Neural crest cell (in vitro differentiated cells): ENCODE results near the gene CYGB. TPM values are rescaled to one million over a fixed set of nuclear protein-coding genes. Genes with fewer than 3 reads are reported as not detected.
"Not testable (repeated sequence)": the region's sequence is repeated elsewhere in the genome, so short reads cannot be mapped to it uniquely, and the experiment has no call there.

Experiments
- DNase-seq: peaks from one replicate; pipeline ENCODE4 v3.0.0; 2021; ENCODE audit warnings: low read depth, mixed read lengths, low spot score
- H3K27ac Mint-ChIP-seq: one replicate; pipeline ENCODE4 v1.8.0; 2021; ENCODE audit warnings: mild to moderate bottlenecking, mixed read lengths; ENCODE audit not compliant: unreplicated experiment
- H3K27me3 Mint-ChIP-seq: 2 replicates; pipeline ENCODE4 v1.8.0; 2021; ENCODE audit warnings: low read depth, mild to moderate bottlenecking, mixed read lengths
- H3K36me3 Mint-ChIP-seq: 2 replicates; pipeline ENCODE4 v1.8.0; 2021; ENCODE audit warnings: low read depth, mild to moderate bottlenecking, mixed read lengths
- H3K4me1 Mint-ChIP-seq: 2 replicates; pipeline ENCODE4 v1.8.0; 2021; ENCODE audit warnings: mixed read lengths
- H3K4me3 Mint-ChIP-seq: one replicate; pipeline ENCODE4 v1.8.0; 2021; ENCODE audit warnings: mild to moderate bottlenecking, mixed read lengths
- H3K9me3 Mint-ChIP-seq: 2 replicates; pipeline ENCODE4 v1.8.0; 2021; ENCODE audit warnings: mixed read lengths
- total RNA-seq: library from RNA; stranded (reverse); gene quantifications from 2 replicates; pipeline ENCODE4 v1.2.1, GENCODE V29; 2021
- TF ChIP-seq, protein P1 (sequence below): fragments of 200-600 bp; sonication (generic); conservative IDR thresholded peaks from 2 replicates; pipeline ENCODE4 v1.5.0; 2021; ENCODE audit warnings: antibody characterized with exemption, mild to moderate bottlenecking

The CYGB gene
- total RNA-seq, 1 donor from 2014 or later: 8.7 TPM

DNA sequence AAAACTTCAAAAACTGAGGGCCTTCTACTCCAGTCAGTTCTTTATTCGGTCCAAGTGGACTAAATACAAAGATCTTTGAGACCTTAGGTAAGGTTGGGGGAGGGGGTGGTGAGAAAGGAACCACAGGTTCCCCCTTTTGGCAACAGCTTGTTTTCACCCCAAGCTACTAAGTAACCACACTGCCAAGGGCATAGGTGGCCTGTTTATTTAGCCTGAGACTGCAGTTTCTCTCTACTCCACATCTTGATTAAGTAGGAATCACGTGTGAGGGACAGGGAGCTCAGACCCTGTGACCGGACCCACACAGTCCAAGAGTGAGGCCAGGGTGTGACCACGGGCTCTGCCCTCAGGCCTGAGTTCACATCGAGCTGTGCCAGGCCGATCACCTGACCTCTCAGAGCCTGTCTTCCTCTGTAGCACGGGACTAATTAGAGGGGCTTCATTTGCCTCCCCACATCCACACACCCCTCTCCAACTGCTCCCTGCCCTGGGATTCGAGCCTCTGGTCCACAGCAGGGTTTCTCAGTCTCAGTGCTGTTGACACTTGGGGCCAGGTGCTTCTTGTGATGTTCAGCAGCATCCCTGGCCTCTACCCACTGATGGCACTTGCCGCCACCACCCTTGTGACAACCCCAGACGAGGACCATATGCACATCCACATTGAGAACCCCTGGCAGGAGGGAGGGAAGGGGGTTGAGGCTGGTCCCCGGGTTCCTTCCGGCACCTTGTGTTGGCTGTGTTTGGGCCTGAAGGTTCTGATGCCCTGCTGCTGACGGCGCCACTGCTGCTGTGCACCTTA, 30.3 kb upstream of the CYGB start:
- peak overlapping the region; percentile 43 for H3K27ac Mint-ChIP-seq
- no peak for DNase-seq
- TF ChIP-seq, protein P1, sequence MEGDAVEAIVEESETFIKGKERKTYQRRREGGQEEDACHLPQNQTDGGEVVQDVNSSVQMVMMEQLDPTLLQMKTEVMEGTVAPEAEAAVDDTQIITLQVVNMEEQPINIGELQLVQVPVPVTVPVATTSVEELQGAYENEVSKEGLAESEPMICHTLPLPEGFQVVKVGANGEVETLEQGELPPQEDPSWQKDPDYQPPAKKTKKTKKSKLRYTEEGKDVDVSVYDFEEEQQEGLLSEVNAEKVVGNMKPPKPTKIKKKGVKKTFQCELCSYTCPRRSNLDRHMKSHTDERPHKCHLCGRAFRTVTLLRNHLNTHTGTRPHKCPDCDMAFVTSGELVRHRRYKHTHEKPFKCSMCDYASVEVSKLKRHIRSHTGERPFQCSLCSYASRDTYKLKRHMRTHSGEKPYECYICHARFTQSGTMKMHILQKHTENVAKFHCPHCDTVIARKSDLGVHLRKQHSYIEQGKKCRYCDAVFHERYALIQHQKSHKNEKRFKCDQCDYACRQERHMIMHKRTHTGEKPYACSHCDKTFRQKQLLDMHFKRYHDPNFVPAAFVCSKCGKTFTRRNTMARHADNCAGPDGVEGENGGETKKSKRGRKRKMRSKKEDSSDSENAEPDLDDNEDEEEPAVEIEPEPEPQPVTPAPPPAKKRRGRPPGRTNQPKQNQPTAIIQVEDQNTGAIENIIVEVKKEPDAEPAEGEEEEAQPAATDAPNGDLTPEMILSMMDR: no peak
- H3K4me3 Mint-ChIP-seq: peak overlapping the region; percentile 75
- H3K27me3 Mint-ChIP-seq: peaks cover 2% of the 10 kb centered on the region
- H3K36me3 Mint-ChIP-seq: peaks cover 15% of the 10 kb centered on the region
- H3K9me3 Mint-ChIP-seq: no peaks in the 10 kb centered on the region
- H3K4me1 Mint-ChIP-seq: peaks cover 36% of the 10 kb centered on the region

DNA sequence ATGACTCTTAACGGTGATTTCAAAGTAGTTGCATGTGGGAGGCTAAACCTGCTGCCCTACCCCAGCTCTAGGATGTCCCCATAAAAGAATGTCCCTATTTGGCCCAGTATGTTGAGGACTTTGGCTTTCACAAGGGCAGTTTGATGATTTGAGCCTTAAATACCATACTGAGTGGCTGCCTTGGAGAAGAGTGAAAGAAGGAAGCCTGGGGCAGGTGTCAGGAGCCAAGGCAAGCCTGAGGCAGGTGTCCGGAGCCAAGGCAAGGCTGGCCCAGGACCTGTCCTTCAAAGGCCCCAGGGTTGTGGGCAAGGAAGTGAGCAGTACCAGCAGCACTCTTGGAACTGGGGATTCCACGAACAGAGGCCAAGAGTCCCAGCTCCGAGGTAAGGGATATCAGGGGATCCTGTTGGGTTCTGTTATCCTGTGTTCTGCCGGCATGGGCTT, 29.5 kb upstream of the CYGB start:
- DNase-seq: no peak
- Mint-ChIP-seq H3K4me3 (peak overlapping the region; percentile 75), H3K27ac (no peak overlapping the region), H3K27me3 (peaks cover 2% of the 10 kb centered on the region), H3K36me3 (peaks cover 16% of the 10 kb centered on the region), H3K9me3 (no peaks in the 10 kb centered on the region), H3K4me1 (peaks cover 40% of the 10 kb centered on the region)
- TF ChIP-seq, protein P1: no peak

DNA sequence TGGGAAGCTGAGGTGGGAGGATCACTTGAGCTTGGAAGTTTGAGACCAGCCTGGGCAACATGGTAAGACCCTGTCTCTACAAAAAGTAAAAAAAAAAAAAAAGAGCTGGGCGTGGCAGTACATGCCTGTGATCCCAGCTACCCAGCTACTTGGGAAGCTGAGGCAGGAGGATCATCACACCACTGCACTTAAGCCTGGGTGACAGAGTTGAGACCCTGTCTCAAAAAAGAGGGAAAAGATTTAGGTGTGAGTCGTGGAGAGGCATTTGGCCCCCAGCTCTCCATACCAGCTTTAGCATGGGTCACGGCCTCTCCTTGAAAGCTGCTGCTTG, 29.1 kb upstream of the CYGB start:
- TF ChIP-seq, protein P1: no peak
- Mint-ChIP-seq H3K4me1 (peaks cover 44% of the 10 kb centered on the region), H3K4me3 (peak overlapping the region; percentile 75), H3K27ac (no peak overlapping the region), H3K9me3 (no peaks in the 10 kb centered on the region), H3K27me3 (peaks cover 2% of the 10 kb centered on the region), H3K36me3 (peaks cover 20% of the 10 kb centered on the region)
- DNase-seq: no peak

DNA sequence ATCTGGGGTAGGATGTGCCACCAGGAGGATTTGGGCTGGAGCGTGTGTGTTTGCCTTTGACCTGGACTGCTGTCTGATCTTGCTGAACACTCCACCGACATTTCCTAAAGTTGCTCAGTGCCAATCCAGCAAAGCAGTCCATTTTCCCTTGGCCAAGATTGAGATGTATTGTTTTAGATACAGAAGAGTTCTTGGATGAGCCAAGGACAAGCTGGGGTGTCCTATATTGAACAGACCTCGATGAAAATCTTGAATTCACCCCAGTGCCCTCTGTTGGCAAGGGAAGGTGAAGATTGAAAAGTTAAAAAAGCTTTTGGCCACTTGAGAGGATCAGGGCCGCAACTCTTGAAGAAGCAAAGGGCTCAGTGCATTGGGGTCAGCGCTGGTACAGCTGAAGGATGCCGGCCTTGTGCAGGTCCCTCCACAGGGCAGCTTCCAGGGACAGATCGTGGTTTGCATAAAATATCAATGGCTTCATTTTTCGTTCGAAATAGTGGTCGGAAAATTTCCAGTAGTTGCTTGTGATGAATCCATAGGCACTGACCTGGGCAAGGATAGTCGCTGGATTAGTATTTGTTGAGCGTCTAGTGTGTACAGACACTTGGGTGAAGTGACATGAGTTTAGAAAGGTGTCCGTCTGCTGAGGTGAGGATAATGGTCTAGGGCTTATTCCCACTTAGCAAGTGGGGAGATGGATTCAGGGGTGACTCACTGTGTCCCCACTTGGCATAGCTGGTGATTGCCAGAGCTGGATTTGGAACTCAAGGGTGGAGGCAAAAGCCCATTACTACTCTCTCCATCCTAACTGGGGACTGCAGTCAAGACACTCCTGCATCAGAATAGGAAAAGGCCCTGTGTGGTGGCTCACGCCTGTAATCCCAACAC, 28.5 kb upstream of the CYGB start:
- TF ChIP-seq, protein P1: no peak
- peaks cover 2% of the 10 kb centered on the region for H3K27me3 Mint-ChIP-seq
- H3K36me3 Mint-ChIP-seq: peaks cover 22% of the 10 kb centered on the region
- no peaks in the 10 kb centered on the region for H3K9me3 Mint-ChIP-seq
- no peak for DNase-seq
- H3K27ac Mint-ChIP-seq: no peak overlapping the region
- peak overlapping the region; percentile 24 for H3K4me3 Mint-ChIP-seq
- peaks cover 45% of the 10 kb centered on the region for H3K4me1 Mint-ChIP-seq

DNA sequence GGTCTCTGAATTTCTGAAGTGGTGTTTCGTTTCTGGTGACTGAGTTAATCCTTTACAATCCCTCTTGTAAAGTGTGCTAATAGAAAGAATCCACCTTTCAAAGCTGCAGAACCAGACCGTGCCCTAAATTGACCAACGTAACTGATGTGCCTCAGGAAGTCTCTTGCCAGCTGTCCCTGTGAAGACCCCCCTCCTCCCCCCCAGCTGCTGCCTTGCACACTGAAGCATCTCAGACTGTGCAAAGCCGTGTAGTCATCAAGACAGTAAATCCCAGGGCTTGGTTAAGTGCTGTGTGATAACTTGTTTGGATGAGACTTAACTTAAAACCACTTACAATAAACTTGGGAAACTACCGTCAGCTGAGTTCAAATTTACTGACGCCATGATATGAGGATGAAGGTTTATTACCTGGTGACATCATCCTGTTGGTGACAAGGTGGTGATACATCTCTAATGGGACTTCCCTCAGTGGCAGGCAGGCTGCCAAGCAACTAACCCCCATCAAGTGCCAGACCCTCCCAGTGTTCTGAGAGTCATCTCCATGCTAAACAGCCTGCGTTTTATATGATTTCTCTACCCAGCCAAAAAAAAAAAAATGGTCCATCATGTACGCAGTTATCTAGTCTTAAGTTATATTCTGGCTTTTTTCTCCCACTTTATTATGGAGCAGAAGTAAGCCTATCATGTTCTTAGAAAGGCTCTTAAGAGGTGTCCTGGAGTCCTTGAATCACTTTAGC, 27.6 kb upstream of the CYGB start:
- not testable (repeated sequence) for H3K27ac Mint-ChIP-seq, H3K9me3 Mint-ChIP-seq, H3K27me3 Mint-ChIP-seq, DNase-seq
- Mint-ChIP-seq H3K36me3 (peaks cover 22% of the 10 kb centered on the region), H3K4me1 (peaks cover 45% of the 10 kb centered on the region), H3K4me3 (peak overlapping the region; percentile 27)

DNA sequence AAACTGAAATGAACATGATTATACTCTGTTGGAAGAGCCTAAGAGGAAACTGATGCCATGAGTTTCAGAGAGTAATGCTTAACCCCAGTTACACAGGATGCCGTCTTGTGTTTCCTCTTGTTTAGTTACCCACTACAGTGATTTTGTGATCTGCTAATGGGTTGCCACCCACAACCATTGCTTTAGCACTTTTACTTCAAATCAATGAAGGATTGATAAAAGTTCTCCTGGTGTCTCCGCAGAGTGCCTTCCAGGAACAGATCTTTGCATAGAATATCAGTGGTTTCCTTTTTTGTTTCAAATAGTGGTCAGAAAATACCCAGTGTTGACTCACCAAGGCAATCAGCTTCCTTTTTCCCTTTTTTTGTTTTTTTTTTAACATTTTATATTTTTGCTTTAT, 25.9 kb upstream of the CYGB start:
- H3K27ac Mint-ChIP-seq, H3K27me3 Mint-ChIP-seq: not testable (repeated sequence)
- H3K4me1 Mint-ChIP-seq: peaks cover 55% of the 10 kb centered on the region

More for the DNA sequence above, 25.9 kb upstream of the CYGB start:
- H3K9me3 Mint-ChIP-seq, H3K4me3 Mint-ChIP-seq, DNase-seq: not testable (repeated sequence)
- peaks cover 25% of the 10 kb centered on the region for H3K36me3 Mint-ChIP-seq
